Measurements from ENCODE around the gene GJD3.

- TF ChIP-seq CTCF (IDR thresholded peaks at IDR 0.05) (no peak), POLR2AphosphoS5 (IDR thresholded peaks at IDR 0.05; ENCODE audit: low read depth, low read length) (no peak), REST (IDR thresholded peaks at IDR 0.05; ENCODE audit: insufficient read depth in 1 of 2, low read depth in 2 of 2, low read length in 1 of 2) (no peak), SIN3A (IDR thresholded peaks at IDR 0.05; ENCODE audit: borderline replicate concordance, insufficient read depth, low read depth, low read length) (no peak)
Measured at GRCh38 chr17:40366861-40367518, 2.5 kb upstream of the GJD3 start.
